Measurements from ENCODE around the gene IL1RAPL2.
A peak's percentile ranks its signal among the peaks of the same experiment; 100 is the strongest.

Gene IL1RAPL2

GRCh38 chrX:105696870-105697269 lies 1130.9 kb downstream of the IL1RAPL2 start:
- DNase-seq, result no peak
- in situ Hi-C loops (cut with HindIII; ENCODE audit: low pct_ligation_motif_present, low sequenced_read_pairs), result no loop called here
- Histone ChIP-seq H3K27ac (no peak overlapping the region), H3K36me3 (replicated peaks) (no peaks in the 10 kb centered on the region), H3K27me3 (replicated peaks) (no peaks in the 10 kb centered on the region), H3K4me3 (ENCODE audit: low read depth, low read length) (no peak overlapping the region)
- TF ChIP-seq, protein P1, sequence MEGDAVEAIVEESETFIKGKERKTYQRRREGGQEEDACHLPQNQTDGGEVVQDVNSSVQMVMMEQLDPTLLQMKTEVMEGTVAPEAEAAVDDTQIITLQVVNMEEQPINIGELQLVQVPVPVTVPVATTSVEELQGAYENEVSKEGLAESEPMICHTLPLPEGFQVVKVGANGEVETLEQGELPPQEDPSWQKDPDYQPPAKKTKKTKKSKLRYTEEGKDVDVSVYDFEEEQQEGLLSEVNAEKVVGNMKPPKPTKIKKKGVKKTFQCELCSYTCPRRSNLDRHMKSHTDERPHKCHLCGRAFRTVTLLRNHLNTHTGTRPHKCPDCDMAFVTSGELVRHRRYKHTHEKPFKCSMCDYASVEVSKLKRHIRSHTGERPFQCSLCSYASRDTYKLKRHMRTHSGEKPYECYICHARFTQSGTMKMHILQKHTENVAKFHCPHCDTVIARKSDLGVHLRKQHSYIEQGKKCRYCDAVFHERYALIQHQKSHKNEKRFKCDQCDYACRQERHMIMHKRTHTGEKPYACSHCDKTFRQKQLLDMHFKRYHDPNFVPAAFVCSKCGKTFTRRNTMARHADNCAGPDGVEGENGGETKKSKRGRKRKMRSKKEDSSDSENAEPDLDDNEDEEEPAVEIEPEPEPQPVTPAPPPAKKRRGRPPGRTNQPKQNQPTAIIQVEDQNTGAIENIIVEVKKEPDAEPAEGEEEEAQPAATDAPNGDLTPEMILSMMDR (IDR thresholded peaks at IDR 0.05; ENCODE audit: low read depth, low read length, missing control alignments), result no peak

GRCh38 chrX:105697984-105698781 lies 1132.2 kb downstream of the IL1RAPL2 start:
- H3K27ac ChIP-seq, result no peak overlapping the region
- no peaks in the 10 kb centered on the region for H3K27me3 ChIP-seq (replicated peaks)
- in situ Hi-C loops (cut with HindIII; ENCODE audit: low pct_ligation_motif_present, low sequenced_read_pairs), result no loop called here
- no peak overlapping the region for H3K4me3 ChIP-seq (ENCODE audit: low read depth, low read length)
- no peaks in the 10 kb centered on the region for H3K36me3 ChIP-seq (replicated peaks)
- TF ChIP-seq, protein P1 (IDR thresholded peaks at IDR 0.05; ENCODE audit: low read depth, low read length, missing control alignments), result no peak
- peak; percentile 9 for DNase-seq

- no peak overlapping the region for H3K4me3 ChIP-seq (ENCODE audit: low read depth, low read length)
- no peak for DNase-seq
- TF ChIP-seq, protein P1 (IDR thresholded peaks at IDR 0.05; ENCODE audit: low read depth, low read length, missing control alignments), result no peak
- H3K27me3 ChIP-seq (replicated peaks), result no peaks in the 10 kb centered on the region
- H3K36me3 ChIP-seq (replicated peaks), result no peaks in the 10 kb centered on the region
- H3K27ac ChIP-seq, result no peak overlapping the region
- in situ Hi-C loops (cut with HindIII; ENCODE audit: low pct_ligation_motif_present, low sequenced_read_pairs), result no loop called here
These were observed 1134.3 kb downstream of the IL1RAPL2 start for GRCh38 chrX:105700331-105700730.

DNA sequence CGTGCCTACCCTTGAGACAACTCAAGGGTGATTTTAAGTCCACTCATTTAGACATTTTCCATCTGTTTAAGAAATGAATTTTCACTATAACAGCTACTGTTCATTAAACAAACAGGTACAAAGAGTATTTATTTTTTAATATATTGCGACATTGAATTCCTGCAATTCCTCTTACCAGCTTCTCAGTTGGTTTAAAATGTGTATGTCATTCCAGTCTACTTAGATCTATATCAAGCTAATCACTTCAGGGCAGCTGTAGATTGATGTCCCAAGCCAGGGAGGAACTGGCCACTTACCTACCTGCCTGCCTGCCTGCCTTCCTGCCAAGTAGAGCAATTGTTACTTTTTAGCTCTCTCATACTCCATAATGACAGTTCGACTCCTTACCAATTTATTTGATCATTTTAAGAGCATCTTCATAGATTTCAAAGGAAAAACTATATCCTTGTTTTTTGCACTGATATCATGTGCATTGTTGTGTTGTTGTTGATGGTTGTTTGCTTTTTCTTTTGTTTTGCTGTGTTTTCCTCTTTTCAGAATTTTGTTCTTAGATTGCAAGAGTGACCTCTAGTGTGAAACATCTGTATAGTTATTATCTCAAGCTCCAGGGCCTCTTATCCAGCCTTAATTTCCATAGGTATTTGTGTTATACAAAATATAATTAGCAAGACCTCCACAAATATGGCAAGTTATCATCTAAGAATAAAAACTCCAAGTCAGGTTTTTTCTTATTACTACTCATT lies 1135.5 kb downstream of the IL1RAPL2 start:
- Histone ChIP-seq H3K27me3 (replicated peaks) (no peaks in the 10 kb centered on the region), H3K4me3 (ENCODE audit: low read depth, low read length) (no peak overlapping the region), H3K36me3 (replicated peaks) (no peaks in the 10 kb centered on the region), H3K27ac (no peak overlapping the region)
- TF ChIP-seq, protein P1 (IDR thresholded peaks at IDR 0.05; ENCODE audit: low read depth, low read length, missing control alignments), result peak; percentile 1
- in situ Hi-C loops (cut with HindIII; ENCODE audit: low pct_ligation_motif_present, low sequenced_read_pairs), result no loop called here
- DNase-seq, result no peak

DNA sequence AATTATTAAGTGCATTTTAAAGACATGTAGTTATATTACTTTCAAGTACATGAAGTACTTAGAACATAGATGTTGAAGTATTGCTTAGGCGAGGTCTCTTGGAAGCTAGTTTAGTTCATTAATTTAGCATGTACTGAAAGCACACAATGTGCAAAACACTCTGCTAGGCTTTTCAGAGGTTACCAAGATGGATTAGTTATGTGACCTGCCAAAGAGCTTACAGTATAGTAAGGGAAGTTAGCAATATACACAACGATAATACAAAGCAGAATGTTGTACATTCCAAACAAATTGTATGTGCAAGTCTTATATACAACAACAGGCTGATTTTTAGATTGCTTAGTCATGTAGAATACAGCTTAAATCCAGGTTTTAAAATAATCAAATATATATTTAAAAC lies 1137.9 kb downstream of the IL1RAPL2 start:
- Histone ChIP-seq H3K27me3 (replicated peaks) (no peaks in the 10 kb centered on the region), H3K4me3 (ENCODE audit: low read depth, low read length) (no peak overlapping the region), H3K36me3 (replicated peaks) (no peaks in the 10 kb centered on the region), H3K27ac (no peak overlapping the region)
- TF ChIP-seq, protein P1 (IDR thresholded peaks at IDR 0.05; ENCODE audit: low read depth, low read length, missing control alignments), result no peak
- in situ Hi-C loops (cut with HindIII; ENCODE audit: low pct_ligation_motif_present, low sequenced_read_pairs), result no loop called here
- no peak for DNase-seq
